ENCODE measurements around the gene CD300A. TPM values are rescaled to one million over a fixed set of nuclear protein-coding genes. Genes with fewer than 3 reads are reported as not detected.

The CD300A gene
- total RNA-seq, 4 donors from 2014 or later, result 1.9 to 100.0 (median 5.2) TPM

DNA sequence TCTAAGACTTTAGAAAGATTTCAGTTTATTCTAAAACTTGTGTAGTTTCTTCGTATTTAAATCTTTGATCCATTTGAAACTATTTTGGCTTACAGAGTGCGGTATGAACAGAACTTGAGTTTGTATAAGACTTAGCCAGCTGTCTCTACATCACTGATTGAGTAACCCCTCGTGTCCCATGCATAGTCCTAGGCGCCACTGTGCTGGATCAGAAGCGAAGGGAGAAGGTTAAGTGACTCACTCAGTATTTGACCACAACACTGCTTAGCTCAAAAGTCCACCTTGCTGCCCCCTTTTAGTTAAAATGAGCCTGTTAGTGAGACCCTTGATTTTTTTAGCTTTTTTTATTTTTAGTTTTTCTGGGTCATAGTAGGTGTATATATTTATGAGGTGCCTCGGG, 36.4 kb downstream of the CD300A start:
- TF ChIP-seq, protein P1, sequence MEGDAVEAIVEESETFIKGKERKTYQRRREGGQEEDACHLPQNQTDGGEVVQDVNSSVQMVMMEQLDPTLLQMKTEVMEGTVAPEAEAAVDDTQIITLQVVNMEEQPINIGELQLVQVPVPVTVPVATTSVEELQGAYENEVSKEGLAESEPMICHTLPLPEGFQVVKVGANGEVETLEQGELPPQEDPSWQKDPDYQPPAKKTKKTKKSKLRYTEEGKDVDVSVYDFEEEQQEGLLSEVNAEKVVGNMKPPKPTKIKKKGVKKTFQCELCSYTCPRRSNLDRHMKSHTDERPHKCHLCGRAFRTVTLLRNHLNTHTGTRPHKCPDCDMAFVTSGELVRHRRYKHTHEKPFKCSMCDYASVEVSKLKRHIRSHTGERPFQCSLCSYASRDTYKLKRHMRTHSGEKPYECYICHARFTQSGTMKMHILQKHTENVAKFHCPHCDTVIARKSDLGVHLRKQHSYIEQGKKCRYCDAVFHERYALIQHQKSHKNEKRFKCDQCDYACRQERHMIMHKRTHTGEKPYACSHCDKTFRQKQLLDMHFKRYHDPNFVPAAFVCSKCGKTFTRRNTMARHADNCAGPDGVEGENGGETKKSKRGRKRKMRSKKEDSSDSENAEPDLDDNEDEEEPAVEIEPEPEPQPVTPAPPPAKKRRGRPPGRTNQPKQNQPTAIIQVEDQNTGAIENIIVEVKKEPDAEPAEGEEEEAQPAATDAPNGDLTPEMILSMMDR (IDR thresholded peaks at IDR 0.05; ENCODE audit: low read depth), result no peak

DNA sequence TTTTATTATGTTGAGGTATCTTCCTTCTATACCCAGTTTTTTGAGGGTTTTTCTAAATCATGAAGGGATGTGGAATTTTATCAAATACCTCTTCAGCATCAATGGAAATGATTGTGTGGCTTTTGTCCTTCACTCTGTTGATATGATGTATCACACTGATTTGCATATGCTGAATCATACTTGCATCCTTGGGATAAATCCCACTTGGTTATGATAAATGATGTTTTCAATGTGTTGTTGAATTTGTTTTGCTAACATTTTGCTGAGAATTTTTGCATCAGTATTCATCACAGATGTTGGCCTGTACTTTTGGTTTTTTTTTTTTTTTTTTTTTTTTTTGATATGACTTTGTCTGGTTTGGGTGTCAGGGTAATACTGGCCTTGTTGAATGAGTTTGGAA, 41.7 kb downstream of the CD300A start:
- TF ChIP-seq, protein P1 (IDR thresholded peaks at IDR 0.05; ENCODE audit: low read depth), result no peak

DNA sequence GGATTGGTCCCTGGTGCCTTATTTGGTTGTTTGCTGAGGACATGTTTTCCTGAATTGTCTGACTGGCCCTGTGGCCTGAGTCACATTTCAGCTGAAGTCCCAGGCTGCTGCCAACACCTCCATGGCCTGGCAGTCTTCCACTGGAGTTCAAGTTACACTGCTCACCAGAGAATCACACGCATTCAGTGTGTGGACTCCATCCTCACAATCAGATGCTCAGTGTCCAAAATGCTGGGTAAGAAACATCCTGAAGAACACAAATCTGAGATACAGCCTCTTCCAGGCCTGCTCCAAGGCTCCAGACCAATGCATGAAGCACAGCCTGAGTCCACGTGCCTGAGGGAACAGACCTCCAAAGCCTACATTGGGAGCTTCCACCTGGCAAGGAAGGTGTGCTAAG, 45.6 kb downstream of the CD300A start:
- TF ChIP-seq, protein P1 (IDR thresholded peaks at IDR 0.05; ENCODE audit: low read depth), result no peak

DNA sequence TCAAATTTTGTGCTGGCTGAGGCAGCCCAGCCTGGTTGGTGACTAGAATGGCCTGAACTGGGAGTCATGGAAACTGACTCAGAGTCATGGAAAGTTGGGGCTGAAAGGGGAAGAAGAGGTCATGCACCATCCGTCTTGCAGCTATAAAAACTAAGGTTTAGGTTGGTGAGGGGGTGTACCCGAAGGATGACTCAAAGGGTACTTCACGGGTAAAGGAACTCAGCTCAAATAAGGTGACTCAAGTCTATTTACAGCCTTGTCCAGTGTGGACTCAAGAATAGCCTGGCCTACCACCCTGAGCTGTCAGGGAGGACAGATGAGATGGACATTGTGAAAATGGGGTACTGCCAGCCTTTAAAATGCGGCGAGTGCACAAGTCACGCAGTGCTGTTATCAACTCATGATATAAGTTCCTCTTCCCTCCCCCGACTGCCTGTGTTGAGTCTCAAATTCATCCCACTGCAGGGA, 46.2 kb downstream of the CD300A start:
- TF ChIP-seq, protein P1 (IDR thresholded peaks at IDR 0.05; ENCODE audit: low read depth), result no peak

DNA sequence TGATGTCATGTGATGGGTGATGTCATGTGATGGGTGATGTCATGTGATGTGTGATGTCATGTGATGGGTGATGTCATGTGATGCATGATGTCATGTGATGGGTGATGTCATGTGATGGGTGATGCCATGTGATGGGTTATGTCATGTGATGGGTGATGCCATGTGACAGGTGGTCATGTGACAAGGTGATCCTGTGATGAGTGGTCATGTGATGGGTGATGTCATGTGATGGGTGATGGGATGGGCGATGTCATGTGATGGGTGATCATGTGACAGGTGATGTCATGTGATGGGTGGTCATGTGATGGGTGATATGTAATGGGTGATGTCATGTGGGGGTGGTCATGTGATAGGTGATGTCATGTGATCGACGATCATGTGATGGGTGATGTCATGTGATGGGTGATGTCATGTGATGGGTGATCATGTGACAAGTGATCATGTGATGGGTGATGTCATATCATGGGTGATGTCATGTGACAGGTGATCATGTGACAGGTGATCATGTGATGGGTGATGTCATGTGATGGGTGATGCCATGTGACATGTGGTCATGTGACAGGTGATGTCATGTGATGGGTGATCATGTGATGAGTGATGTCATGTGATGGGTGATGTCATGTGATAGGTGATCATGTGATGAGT, 47.7 kb downstream of the CD300A start:
- TF ChIP-seq, protein P1 (IDR thresholded peaks at IDR 0.05; ENCODE audit: low read depth), result no peak

DNA sequence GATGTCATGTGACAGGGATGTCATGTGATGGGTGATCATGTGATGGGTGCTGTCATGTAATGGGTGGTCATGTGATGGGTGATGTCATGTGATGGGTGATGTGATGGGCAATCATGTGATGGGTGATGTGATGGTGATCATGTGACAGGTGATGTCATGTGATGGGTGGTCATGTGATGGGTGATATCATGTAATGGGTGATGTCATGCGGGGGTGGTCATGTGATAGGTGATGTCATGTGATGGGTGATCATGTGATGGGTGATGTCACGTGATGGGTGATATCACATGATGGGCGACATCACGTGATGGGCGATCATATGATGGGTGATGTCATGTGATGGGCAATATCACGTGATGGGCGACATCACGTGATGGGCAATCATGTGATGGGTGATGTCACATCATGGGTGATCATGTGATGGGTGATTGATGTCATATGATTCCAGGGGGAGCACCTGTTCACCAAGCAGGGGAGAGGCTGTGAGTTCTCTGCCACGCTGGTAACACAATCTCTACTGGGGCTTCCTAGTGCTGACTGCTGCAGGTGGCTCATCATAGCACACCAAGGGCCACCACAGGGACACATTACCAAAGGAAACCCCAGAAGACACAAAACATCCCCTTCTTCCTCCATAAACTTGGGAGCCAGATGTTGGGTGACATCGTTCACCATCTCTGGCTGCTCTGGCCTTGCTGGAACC, 48.3 kb downstream of the CD300A start:
- TF ChIP-seq, protein P1 (IDR thresholded peaks at IDR 0.05; ENCODE audit: low read depth), result no peak

DNA sequence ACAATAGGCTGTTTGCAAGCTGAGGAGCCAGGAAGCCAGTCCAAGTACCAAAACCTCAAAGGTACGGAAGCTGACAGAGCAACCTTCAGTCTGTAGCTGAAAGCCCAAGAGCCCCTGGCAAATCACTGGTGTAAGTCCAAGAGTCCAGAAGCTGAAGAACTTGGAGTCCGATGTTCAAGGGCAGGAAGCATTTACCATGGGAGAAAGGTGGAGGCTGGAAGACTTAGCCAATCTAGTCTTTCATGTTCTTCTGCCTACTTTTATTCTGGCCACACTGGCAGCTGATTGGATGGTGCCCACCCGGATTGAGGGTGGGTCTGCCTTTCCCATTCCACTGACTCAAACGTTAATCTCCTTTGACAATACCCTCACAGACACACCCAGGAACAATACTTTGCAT, 49.5 kb downstream of the CD300A start:
- TF ChIP-seq, protein P1 (IDR thresholded peaks at IDR 0.05; ENCODE audit: low read depth), result no peak
